NCI-H1105 treated with DMSO at 0.1 percent for 48 hours (cell line): ENCODE data around the gene RFPL4A.
"Not testable (repeated sequence)": the region's sequence is repeated elsewhere in the genome, so short reads cannot be mapped to it uniquely, and the experiment has no call there.

Source experiments
- DNase-seq: peaks from one replicate; lab custom pipeline; 2025; lab: John Stamatoyannopoulos, UW

The RFPL4A gene

DNA sequence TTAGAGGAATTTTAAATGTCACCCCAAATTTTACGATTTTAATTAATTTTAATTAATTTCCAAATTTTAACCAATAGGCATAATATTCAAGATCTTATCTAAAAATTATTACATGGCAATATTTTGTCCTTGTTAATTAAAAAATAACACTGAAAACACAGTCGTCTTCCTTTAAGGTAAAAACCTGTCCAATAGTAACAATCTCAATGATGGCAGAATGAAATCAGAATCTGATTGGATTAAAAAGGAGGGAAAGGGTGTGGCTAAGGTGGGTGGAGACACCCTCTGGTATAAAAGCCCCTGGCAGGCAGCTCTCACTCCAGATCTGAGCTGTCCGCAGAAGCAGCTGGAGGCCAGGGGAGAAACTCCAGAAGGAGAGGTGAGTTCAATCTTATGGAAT, at the start of gene RFPL4A:
Gene RFPL4A, plus strand, starts transcription at position 301 of the 400 bp plus-strand sequence. CDS start 2,704 bp downstream, outside the sequence.
- DNase-seq: not testable (repeated sequence)

DNA sequence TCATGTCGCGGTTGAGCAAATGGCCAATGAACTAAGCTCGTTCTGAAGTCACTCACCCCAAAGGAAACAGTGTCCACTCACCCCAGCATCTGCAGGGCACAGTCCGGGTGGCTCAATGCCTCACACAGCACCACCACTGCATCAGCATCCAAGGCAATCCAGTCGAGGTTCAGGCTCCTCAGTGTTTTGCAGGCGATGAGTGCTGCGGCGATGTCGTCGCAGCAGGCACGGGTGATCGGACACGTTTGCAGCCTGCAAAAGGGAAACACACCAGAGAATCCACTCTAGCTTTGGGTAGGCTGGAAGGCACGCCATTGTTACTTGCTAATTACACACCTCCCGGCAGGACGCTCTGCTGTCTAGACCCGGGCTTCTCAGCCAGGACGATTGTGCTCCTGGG, 47.2 kb upstream of the RFPL4A start:
- no peak for DNase-seq

DNA sequence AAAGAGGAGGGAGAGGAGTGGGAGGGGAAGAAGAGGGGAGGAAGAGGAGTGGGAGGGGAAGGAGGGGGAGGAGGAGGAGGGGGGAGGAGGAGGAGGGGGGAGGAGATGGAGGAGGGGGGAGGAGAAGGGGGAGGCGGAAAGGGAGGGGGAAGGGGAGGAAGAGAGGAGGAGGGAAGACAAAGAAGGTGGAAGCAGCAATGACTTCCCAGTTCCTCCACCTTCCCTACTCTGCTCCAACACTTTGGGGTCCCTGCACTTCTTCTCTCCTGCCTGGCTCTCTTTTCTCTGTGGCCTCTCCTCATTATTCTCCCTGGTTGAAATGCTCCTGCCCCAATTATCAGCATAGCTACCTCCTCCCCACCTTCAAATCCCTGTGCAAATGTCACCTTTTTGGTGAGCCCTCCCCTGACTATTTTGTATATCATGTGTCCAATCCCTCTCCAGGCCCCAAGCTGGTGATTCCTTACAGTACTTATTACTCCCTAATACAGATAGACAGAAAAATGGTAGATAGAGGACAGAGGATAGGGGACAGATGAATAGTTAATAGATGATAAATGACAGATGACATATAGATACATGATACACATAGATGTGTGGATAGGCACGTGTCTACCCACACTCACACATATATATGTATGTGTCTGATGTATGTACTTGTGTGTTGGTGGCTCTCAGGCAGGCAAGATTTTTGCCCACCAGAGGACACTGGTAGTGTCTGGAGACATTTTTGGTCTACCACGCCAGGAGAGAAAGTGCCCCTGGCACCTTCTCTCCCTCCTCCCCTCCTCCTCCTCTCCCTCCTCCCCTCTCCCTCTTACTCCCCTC, 45.9 kb upstream of the RFPL4A start:
- DNase-seq: no peak

DNA sequence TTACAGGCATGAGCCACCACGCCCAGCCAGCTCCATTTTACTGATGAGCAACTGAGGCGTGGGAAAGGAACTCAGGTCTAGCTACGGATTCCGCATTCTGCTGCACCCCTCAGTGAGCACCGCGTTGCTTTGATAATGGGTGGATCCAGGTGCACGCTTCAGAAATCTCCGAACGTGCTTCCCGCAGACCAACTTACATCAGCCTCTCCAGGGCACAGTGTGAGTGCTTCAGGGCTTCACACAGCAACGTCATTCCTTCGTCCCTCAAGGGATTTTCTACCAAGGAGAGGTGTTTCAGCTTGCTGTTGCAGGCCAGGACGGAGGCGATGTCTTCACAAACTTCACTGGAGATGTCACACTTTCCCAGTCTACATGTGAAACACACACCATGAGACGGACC, 42.4 kb upstream of the RFPL4A start:
- DNase-seq: no peak

DNA sequence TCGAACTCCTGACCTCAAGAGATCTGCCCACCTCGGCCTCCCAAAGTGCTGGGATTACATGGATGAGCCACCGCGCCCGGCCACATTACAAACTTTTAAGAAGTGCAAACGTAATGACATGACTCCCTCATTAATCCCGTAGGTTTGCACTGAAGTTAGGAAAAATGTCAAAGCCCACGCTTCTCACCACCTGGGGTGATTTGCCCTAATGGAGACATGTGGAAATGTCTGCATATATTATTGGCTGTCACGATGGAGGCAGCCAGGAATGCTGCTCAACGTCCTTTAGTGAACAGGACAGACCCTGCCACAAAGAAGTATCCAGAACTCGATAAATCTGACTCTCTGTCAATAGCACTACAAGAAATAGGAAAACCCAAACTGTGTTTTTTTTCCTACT, 41.6 kb upstream of the RFPL4A start:
- DNase-seq: no peak

DNA sequence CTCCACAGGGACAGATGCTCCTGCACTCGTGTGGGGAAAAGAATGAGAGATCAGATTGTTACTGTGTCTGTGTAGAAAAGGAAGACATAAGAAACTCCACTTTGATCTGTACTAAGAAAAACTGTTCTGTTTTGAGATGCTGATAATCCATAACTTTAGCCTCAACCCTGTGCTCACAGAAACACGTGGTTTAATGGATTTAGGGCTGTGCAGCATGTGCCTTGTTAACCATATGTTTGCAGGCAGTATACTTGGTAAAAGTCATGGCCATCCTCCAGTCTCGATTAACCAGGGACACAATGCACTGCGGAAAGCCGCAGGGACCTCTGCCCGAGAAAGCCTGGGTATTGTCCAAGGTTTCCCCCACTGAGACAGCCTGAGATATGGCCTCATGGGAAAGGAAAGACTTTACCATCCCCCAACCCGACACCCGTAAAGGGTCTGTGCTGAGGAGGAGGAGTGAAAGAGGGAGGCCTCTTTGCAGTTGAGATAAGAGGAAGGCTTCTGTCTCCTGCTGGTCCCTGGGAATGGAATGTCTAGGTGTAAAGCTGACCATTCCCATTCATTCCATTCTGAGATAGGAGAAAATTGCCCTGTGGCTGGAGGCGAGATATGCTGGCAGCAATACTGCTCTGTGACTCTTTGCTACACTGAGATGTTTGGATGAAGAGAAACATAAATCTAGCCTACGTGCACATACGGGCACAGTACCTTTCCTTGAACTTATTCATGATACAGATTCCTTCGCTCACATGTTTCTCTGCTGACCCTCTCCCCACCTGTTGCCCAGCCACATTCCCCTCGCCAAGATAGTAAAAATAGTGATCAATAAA, 40.8 kb upstream of the RFPL4A start:
- DNase-seq: not testable (repeated sequence)

DNA sequence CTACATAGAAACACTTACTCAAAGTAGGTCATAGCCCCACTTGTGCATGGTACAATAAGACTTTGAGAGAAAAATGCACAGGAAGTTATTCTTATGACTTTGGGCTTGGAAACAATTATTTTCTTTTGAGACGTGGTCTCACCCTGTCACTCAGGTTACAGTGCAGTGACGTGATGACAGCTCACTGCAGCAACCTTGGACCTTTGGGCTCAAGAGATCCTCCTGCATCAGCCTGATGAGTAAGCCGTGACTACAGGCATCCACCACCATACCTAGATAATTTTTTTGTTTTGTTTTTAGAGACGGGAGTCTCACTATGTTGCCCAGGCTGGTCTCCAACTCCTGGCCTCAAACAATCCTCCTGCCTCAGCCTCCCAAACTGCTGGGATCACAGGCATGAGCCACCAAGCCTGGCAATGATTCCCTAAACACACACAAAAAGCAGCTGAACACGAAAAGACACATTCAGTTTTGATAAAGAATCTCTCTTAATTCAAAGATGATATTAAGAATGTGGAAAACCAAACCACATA, 38.6 kb upstream of the RFPL4A start:
- DNase-seq: no peak

DNA sequence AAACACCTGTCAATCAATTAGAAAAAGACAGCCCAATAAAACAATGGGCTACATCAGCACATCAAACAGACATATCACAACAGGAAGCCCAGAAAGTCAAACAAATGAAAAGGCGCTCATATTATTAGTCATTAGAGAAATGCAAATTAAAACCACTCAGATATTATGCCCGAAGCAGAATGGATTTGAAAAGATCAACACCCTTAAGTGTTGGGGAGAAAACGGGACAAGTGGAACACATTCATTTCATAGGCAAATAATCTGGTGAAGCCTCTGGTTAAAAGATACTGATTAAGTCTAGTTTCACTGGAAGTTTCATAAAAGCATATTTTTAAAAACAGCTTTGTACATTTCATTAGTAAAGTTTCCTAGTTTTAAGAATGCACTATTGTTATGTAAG, 38.1 kb upstream of the RFPL4A start:
- DNase-seq: no peak

DNA sequence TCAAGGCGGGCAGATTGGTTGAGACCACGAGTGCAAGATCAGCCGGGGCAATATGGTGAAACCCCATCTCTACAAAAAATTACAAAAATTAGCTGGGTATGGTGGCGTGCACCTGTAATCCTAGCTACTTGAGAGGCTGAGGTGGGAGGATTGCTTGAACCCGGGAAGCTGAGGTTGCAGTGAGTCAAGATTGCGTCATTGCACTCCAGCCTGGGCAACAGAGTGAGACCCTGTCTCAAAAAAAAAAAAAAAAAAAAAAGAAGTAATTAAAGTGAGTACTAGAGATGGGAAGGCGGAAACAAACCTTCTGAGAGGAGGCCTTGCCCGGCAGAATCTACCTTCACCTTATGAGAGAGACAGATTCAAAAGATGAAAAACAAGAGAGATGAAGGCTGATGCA, 35.4 kb upstream of the RFPL4A start:
- DNase-seq: no peak

DNA sequence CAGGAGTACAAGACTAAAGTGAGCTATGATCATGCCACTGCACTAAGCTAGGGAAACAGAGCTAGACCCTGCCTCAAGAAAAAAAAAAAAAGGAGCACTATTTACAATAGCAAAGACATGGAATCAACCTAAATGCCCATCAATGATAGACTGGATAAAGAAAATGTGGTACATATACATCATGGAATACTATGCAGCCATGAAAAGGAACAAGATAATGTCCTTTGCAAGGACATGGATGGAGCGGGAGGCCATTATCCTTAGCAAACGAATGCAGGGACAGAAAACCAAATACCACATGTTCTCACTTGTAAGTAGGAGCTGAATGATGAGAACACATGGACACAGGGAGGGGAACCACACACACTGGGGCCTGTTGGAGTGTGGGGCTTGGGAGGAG, 28.5 kb upstream of the RFPL4A start:
- DNase-seq: not testable (repeated sequence)

DNA sequence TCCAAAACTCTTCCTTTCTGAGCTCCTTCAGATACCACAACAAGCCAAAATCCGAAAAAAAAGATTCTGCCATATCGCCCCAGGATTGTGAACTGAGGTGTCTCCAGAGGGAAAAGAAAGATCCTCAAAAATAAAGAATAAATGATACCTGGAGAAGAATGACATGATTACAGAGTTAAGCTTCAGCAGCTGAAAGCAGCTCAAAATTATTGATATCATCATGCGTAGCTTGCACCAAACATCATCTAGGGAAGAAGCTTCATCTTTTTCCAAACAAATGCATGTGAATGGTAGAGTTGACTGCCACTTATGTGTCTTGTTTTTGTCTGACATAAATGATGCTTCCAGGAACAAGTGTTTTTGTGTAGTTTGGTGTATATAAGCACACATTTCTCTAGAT, 20.6 kb upstream of the RFPL4A start, which contains the start of gene NLRP9:
Gene NLRP9, minus strand, starts transcription at position 101 of the 400 bp plus-strand sequence. Its CDS starts 28 bp downstream, at position 73.
- no peak for DNase-seq

DNA sequence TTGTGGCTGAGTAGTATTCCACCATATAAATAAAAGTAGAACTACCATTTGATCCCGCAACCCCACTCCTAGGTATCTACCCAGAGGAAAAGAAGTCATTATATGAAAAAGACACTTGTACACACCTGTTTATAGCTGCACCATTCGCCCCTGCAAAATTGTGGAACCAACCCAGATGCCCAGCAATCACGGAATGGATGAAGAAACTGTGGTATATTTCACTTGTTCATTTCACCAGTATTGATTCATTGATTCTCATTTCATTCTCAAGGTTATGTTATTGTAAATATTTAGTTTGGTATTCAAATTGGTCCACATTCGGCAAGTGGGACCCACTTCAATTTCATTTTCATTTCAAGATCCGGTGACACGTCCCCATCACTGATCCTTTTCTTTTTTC, 8.2 kb upstream of the RFPL4A start:
- DNase-seq: no peak

DNA sequence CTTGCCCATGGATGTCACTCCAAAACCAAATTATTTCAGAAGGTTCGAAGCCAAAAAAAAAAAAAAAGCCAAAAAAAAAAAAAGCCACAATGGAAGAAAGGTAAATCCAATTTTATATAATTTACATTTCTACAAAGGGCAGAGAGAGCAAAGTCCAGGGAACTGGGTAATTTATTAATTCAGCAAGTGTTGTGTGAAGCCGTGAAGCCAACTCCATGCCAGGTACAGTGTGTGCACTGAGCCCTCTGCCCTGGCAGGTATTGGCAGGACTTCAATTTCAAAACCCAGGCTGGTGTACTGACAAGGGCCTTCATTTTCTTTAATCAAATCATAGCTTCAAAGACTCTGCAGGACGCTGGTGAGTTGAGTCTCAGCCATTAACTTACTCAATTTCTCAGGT, 5.5 kb upstream of the RFPL4A start:
- DNase-seq: no peak

DNA sequence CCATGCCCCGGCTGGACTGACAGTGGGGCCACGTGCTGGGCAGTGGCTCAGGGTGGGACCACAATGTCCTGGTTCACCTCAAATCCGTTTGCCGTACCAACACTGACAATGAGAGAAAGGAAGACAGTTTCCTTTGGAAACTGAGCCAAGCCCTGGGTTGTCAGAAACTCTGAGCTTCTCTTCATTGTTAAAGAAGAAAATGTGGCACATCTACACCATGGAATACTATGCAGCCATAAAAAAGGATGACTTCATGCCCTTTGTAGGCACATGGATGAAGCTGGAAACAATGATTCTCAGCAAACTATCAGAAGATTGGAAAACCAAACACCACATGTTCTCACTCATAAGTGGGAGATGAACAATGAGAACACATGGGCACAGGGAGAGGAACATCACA, 2.1 kb upstream of the RFPL4A start:
- not testable (repeated sequence) for DNase-seq

DNA sequence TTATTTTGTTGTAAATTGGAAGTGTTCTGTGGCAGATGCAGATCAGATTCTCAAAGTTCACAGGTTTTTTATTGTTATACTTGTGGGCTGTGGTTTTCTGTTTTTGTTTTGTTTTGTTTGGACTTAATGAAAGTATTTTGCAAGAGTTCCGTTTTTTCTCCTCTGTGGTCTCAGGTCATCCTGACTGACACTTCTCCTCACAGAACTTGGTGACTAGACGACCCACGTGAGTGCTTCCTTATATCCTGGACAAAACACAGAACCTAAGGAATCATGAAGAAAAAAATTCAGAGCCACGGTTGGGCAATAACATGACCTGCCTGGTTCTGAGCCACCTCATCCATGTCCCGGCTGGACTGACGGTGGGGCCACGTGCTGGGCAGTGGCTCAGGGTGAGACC, 7.6 kb downstream of the RFPL4A start:
- DNase-seq: no peak

DNA sequence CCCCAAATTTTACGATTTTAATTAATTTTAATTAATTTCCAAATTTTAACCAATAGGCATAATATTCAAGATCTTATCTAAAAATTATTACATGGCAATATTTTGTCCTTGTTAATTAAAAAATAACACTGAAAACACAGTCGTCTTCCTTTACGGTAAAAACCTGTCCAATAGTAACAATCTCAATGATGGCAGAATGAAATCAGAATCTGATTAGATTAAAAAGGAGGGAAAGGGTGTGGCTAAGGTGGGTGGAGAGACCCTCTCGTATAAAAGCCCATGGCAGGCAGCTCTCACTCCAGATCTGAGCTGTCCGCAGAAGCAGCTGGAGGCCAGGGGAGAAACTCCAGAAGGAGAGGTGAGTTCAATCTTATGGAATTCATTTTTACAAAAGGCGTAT, 9.9 kb downstream of the RFPL4A start, which contains the start of gene RFPL4AL1:
Gene RFPL4AL1, plus strand, starts transcription at position 301 of the 400 bp plus-strand sequence. CDS start 2,687 bp downstream, outside the sequence.
- not testable (repeated sequence) for DNase-seq

DNA sequence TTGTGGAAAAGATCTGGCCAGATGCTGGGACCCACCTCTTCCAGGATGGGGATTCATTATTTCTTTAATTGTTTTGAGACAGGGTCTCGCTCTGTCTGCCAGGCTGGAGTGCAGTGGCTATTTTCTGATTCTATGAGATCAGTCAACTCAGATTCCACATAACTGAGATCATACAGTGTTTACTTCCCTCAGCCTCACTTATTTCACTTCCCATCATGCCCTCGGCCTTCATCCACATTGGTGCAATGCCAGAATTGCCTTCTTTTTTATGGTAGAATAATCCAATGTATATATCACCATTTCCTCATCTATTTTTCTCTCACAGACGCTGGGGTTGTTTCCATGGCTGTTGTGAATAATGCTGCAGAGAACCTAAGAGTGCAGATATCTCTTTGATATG, 10.7 kb downstream of the RFPL4A start:
- not testable (repeated sequence) for DNase-seq

DNA sequence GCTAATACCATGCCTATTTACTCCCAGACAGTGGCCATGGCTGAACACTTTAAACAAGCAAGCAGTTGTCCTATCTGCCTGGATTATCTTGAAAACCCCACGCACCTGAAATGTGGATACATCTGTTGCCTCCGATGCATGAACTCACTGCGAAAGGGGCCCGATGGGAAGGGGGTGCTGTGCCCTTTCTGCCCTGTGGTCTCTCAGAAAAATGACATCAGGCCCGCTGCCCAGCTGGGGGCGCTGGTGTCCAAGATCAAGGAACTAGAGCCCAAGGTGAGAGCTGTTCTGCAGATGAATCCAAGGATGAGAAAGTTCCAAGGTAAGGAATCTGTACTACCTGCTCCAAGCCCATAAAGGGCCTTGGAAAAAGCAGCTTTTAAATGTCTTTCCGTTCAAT, 18.6 kb downstream of the RFPL4A start:
- no peak for DNase-seq

DNA sequence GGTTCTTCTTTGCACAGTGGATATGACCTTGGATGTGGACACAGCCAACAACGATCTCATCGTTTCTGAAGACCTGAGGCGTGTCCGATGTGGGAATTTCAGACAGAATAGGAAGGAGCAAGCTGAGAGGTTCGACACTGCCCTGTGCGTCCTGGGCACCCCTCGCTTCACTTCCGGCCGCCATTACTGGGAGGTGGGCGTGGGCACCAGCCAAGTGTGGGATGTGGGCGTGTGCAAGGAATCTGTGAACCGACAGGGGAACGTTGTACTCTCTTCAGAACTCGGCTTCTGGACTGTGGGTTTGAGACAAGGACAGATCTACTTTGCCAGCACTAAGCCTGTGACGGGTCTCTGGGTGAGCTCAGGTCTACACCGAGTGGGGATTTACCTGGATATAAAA, 19.4 kb downstream of the RFPL4A start:
- DNase-seq: no peak

DNA sequence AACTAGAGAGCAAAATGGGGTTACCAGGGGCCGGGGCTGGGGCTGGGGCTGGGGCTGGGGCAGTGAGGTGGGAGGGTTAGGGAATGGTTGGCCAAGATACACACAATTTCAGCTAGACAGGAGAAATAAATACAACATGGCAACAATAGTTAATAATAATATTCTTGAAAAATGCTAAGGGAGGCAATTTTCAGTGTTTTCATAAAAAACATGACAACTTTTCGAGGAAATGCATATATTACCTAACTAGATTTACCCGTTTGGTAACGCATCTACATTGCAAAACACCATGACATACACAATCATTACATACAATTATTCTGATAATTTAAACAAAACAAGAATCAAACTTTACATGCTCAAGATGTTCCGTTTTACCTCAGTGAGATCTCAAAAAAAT, 22.2 kb downstream of the RFPL4A start:
- no peak for DNase-seq

DNA sequence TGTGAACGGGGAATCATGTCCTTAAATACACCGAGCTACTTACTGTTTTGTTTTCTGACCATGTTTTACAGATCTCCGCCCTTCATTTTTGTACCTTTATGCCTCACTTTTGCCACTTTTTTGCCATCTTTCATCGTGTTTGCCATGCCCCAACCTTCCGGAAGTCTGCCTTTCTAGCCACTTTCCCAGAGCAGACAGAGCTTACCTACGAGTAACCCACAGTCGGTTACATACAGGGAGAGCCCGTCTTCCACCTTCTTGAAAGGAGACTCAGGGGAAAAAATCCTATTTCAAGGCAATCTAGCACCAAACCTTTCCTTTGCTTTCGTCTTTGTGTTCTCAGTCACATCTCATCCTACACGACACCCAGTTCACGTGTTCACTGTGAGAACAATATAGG, 36.1 kb downstream of the RFPL4A start:
- no peak for DNase-seq

DNA sequence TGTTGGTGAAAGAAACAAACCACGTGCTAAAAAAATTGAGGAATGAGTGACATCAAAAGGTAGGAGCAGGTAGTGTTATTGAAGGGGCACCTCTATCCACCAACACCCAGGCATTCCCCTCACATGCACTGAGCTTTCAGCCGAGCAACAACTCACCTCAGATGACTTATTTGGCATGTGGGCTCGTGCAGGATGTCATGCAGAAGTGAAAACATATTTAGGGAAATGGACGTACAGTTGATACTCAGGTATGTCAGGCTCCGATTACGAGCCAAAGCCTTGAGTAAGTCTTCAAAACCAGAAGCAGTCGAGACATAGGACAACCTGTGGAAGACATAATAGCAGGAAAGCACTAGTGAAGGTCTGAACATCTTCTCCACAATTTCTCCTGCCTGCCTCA, 42.5 kb downstream of the RFPL4A start:
- DNase-seq: no peak

DNA sequence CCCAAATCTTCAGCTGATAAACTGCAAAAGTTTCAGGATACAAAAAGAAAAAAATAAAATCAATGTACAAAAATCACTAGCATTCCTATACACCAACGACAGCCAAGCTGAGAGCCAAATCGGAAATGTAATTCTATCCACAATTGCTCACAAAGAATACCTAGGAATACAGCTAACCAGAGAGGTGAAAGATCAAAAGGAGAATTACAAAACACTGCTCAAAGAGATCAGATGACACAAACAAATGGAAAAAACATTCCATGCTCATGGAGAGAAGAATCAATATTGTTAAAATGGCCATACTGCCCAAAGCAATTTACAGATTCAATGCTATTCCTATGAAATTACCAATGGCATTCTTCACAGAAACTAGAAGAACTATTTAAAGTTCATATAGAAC, 43.4 kb downstream of the RFPL4A start:
- DNase-seq: no peak
